HG02943 (cell line): Measurements from ENCODE around the gene MGME1.
"Not testable (repeated sequence)": the region's sequence is repeated elsewhere in the genome, so short reads cannot be mapped to it uniquely, and the experiment has no call there.

ENCODE experiments used
- ATAC-seq: cut with Tn5 transposase; IDR thresholded peaks from one replicate; pipeline ENCODE4 v1.9.1; 2021; ENCODE audit warnings: mild to moderate bottlenecking, low read depth, moderate library complexity; ENCODE audit not compliant: unreplicated experiment

MGME1 gene

GRCh38 chr20:18012901-18013300 lies 44.1 kb downstream of the MGME1 start:
- no peak for ATAC-seq

GRCh38 chr20:18014411-18014810 lies 45.6 kb downstream of the MGME1 start:
- ATAC-seq = no peak

- no peak for ATAC-seq
Observed at GRCh38 chr20:18016772-18017171, 48.0 kb downstream of the MGME1 start.

GRCh38 chr20:18018100-18018499 lies 49.3 kb downstream of the MGME1 start:
- no peak for ATAC-seq

GRCh38 chr20:18019068-18019467 lies 50.2 kb downstream of the MGME1 start:
- no peak for ATAC-seq

GRCh38 chr20:18020931-18021330 lies 52.1 kb downstream of the MGME1 start:
- no peak for ATAC-seq

GRCh38 chr20:18024606-18025127 lies 55.8 kb downstream of the MGME1 start:
- ATAC-seq = no peak

- not testable (repeated sequence) for ATAC-seq
Observed at GRCh38 chr20:18027011-18027410, 58.2 kb downstream of the MGME1 start.

- no peak for ATAC-seq
Observed at GRCh38 chr20:18030020-18030419, 61.2 kb downstream of the MGME1 start.

- no peak for ATAC-seq
Observed at GRCh38 chr20:18031050-18031449, 62.2 kb downstream of the MGME1 start.

- ATAC-seq = no peak
Observed at GRCh38 chr20:18031888-18032509, 63.2 kb downstream of the MGME1 start.

- no peak for ATAC-seq
Observed at GRCh38 chr20:18032977-18033892, 64.4 kb downstream of the MGME1 start.

GRCh38 chr20:18034039-18034438 lies 65.2 kb downstream of the MGME1 start:
- no peak for ATAC-seq

GRCh38 chr20:18039063-18039462 lies 70.2 kb downstream of the MGME1 start:
- no peak for ATAC-seq
